Ishikawa (cell line): ENCODE results near the gene HAUS7.
A peak's percentile ranks its signal among the peaks of the same experiment; 100 is the strongest.

Experiments
- CEBPB ChIP-seq: IDR thresholded peaks from 2 replicates; pipeline ENCODE4 v1.6.1; 2012
- CREB1 ChIP-seq: IDR thresholded peaks from 2 replicates; pipeline ENCODE4 v1.6.1; 2012; ENCODE audit warnings: low read depth
- EGR1 ChIP-seq: IDR thresholded peaks from 2 replicates; pipeline ENCODE4 v1.6.1; 2012
- EP300 ChIP-seq: IDR thresholded peaks from 2 replicates; pipeline ENCODE4 v1.6.1; 2012; ENCODE audit warnings: borderline replicate concordance
- FOXM1 ChIP-seq: IDR thresholded peaks from 2 replicates; pipeline ENCODE4 v1.6.1; 2012; ENCODE audit warnings: low read depth, borderline replicate concordance
- MAX ChIP-seq: IDR thresholded peaks from 2 replicates; pipeline ENCODE4 v1.6.1; 2012
- NFIC ChIP-seq: IDR thresholded peaks from 2 replicates; pipeline ENCODE4 v1.6.1; 2012
- RAD21 ChIP-seq: IDR thresholded peaks from 2 replicates; pipeline ENCODE4 v1.6.1; 2012; ENCODE audit warnings: low read depth
- REST ChIP-seq: IDR thresholded peaks from 2 replicates; pipeline ENCODE4 v1.6.1; 2012; ENCODE audit warnings: low read depth, mild to moderate bottlenecking
- TAF1 ChIP-seq: IDR thresholded peaks from 2 replicates; pipeline ENCODE4 v1.6.1; 2012; ENCODE audit warnings: low read depth, mild to moderate bottlenecking
- TCF12 ChIP-seq: IDR thresholded peaks from 2 replicates; pipeline ENCODE4 v1.6.1; 2012; ENCODE audit warnings: low read depth
- TEAD4 ChIP-seq: IDR thresholded peaks from 2 replicates; pipeline ENCODE4 v1.6.1; 2012
- USF1 ChIP-seq: IDR thresholded peaks from 2 replicates; pipeline ENCODE4 v1.6.1; 2012
- YY1 ChIP-seq: IDR thresholded peaks from 2 replicates; pipeline ENCODE4 v1.6.1; 2012; ENCODE audit warnings: low read depth
- ZBTB7A ChIP-seq: IDR thresholded peaks from 2 replicates; pipeline ENCODE4 v1.6.1; 2012; ENCODE audit warnings: low read depth

The HAUS7 gene

GRCh38 chrX:153470411-153471363 lies at the start of gene HAUS7:
TSS of gene HAUS7 (minus strand) at chrX:153470576. CDS start at chrX:153470557, 19 bp downstream.
- no peak for TF ChIP-seq FOXM1
- TF ChIP-seq ZBTB7A: no peak
- TF ChIP-seq TAF1: peak; percentile 55
- no peak for TF ChIP-seq EP300
- peak; percentile 15; the same call in 1 of the 2 replicates for TF ChIP-seq CREB1
- no peak for TF ChIP-seq NFIC
- no peak for TF ChIP-seq CEBPB
- no peak for TF ChIP-seq TCF12
- TF ChIP-seq TEAD4: no peak
- no peak for TF ChIP-seq EGR1
- TF ChIP-seq USF1: no peak
- peak; percentile 85 for TF ChIP-seq YY1
- peak; percentile 7; the same call in 1 of the 2 replicates for TF ChIP-seq MAX
- TF ChIP-seq REST: no peak
- TF ChIP-seq RAD21: peak; percentile 67

GRCh38 chrX:153519569-153520286 lies 49.4 kb upstream of the HAUS7 start:
- TF ChIP-seq TEAD4: no peak
- no peak for TF ChIP-seq TCF12
- no peak for TF ChIP-seq REST
- TF ChIP-seq CREB1: no peak
- no peak for TF ChIP-seq EGR1
- TF ChIP-seq EP300: no peak
- no peak for TF ChIP-seq ZBTB7A
- TF ChIP-seq RAD21: no peak
- no peak for TF ChIP-seq YY1
- no peak for TF ChIP-seq MAX
- no peak for TF ChIP-seq USF1
- TF ChIP-seq FOXM1: no peak
- TF ChIP-seq CEBPB: no peak
- no peak for TF ChIP-seq NFIC
- TF ChIP-seq TAF1: no peak

- TF ChIP-seq TEAD4: no peak
- no peak for TF ChIP-seq NFIC
- no peak for TF ChIP-seq TAF1
- TF ChIP-seq MAX: no peak
- no peak for TF ChIP-seq EGR1
- no peak for TF ChIP-seq FOXM1
- no peak for TF ChIP-seq USF1
- no peak for TF ChIP-seq ZBTB7A
- TF ChIP-seq EP300: no peak
- no peak for TF ChIP-seq TCF12
- TF ChIP-seq CREB1: no peak
- no peak for TF ChIP-seq CEBPB
- TF ChIP-seq REST: no peak
- TF ChIP-seq YY1: no peak
- no peak for TF ChIP-seq RAD21
Observed at GRCh38 chrX:153517946-153518834, 47.8 kb upstream of the HAUS7 start.
